HG03442 (cell line): ENCODE data around the gene VAV2.

Experiments used
- ATAC-seq: cut with Tn5 transposase; IDR thresholded peaks from one replicate; pipeline ENCODE4 v1.9.1; 2021; ENCODE audit warnings: mild to moderate bottlenecking, moderate library complexity; ENCODE audit not compliant: unreplicated experiment

The VAV2 gene

GRCh38 chr9:133943036-133943780 lies 48.9 kb downstream of the VAV2 start:
- ATAC-seq, result no peak

- ATAC-seq, result no peak
Observed at GRCh38 chr9:133942206-133942975, 49.7 kb downstream of the VAV2 start.

GRCh38 chr9:133939845-133940244 lies 52.3 kb downstream of the VAV2 start:
- ATAC-seq, result no peak

GRCh38 chr9:133939171-133939785 lies 52.8 kb downstream of the VAV2 start:
- no peak for ATAC-seq

- ATAC-seq, result no peak
Observed at GRCh38 chr9:133938753-133939152, 53.4 kb downstream of the VAV2 start.

- no peak for ATAC-seq
Observed at GRCh38 chr9:133938086-133938485, 54.0 kb downstream of the VAV2 start.

- no peak for ATAC-seq
Observed at GRCh38 chr9:133937120-133937519, 55.0 kb downstream of the VAV2 start.

GRCh38 chr9:133935328-133936005 lies 56.7 kb downstream of the VAV2 start:
- no peak for ATAC-seq

- ATAC-seq, result no peak
Observed at GRCh38 chr9:133934482-133935232, 57.5 kb downstream of the VAV2 start.

GRCh38 chr9:133933426-133934026 lies 58.6 kb downstream of the VAV2 start:
- no peak for ATAC-seq

GRCh38 chr9:133932633-133933032 lies 59.5 kb downstream of the VAV2 start:
- no peak for ATAC-seq

GRCh38 chr9:133932181-133932580 lies 59.9 kb downstream of the VAV2 start:
- no peak for ATAC-seq

- ATAC-seq, result no peak
Observed at GRCh38 chr9:133930682-133931485, 61.2 kb downstream of the VAV2 start.

GRCh38 chr9:133930046-133930681 lies 62.0 kb downstream of the VAV2 start:
- no peak for ATAC-seq

- no peak for ATAC-seq
Observed at GRCh38 chr9:133929599-133929998, 62.5 kb downstream of the VAV2 start.

- ATAC-seq, result no peak
Observed at GRCh38 chr9:133928248-133928764, 63.8 kb downstream of the VAV2 start.

GRCh38 chr9:133927041-133927440 lies 65.1 kb downstream of the VAV2 start:
- ATAC-seq, result no peak

- no peak for ATAC-seq
Observed at GRCh38 chr9:133926165-133926856, 65.8 kb downstream of the VAV2 start.
